ENCODE measurements around the gene ZNF593OS. TPM values are rescaled to one million over a fixed set of nuclear protein-coding genes. Genes with fewer than 3 reads are reported as not detected.

Gene ZNF593OS
- total and polyA plus RNA-seq, 2 of the 8 experiments (the other 6 are each of a cell fraction or from before 2014, with no cell fraction given), result not detected

GRCh38 chr1:26220199-26220912 lies 48.7 kb upstream of the ZNF593OS start (continued):
- TF ChIP-seq TCF12 (IDR thresholded peaks at IDR 0.05; ENCODE audit: low read depth, low read length) (no peak), TBP (IDR thresholded peaks at IDR 0.05; ENCODE audit: low read depth, low read length) (no peak), JUND (IDR thresholded peaks at IDR 0.05; ENCODE audit: low read length) (no peak), SP1 (IDR thresholded peaks at IDR 0.05; ENCODE audit: low read depth, low read length) (no peak)

All from H1 (cell line).